WTC11 (cell line): ENCODE measurements around the gene SYT7. TPM values are rescaled to one million over a fixed set of nuclear protein-coding genes. Genes with fewer than 3 reads are reported as not detected.

Experiments used
- ATAC-seq: fragments of 200-7000 bp; cut with Tn5 transposase; 2 replicates; pipeline ENCODE4 v1.10.0; 2021; ENCODE audit warnings: mild to moderate bottlenecking, moderate library complexity
- CTCF ChIA-PET: fragments of 300-600 bp; sonication (Branson Sonifier 250); formaldehyde crosslinking; loops from one replicate; lab custom pipeline; 2021; ENCODE audit warnings: antibody characterized with exemption; lab: Charles Lee
- POLR2A ChIA-PET: fragments of 350-600 bp; sonication (Branson Sonifier 250); formaldehyde crosslinking; loops from one replicate; lab custom pipeline; 2021; ENCODE audit warnings: antibody characterized with exemption; lab: Charles Lee
- DNase-seq: peaks from one replicate; pipeline ENCODE4 v3.0.0; 2021; ENCODE audit warnings: low spot score
- H3K27ac Mint-ChIP-seq: 2 replicates; pipeline ENCODE4 v1.8.0; 2021; ENCODE audit warnings: mixed read lengths
- H3K27me3 Mint-ChIP-seq: 2 replicates; pipeline ENCODE4 v1.8.0; 2021; ENCODE audit warnings: low read depth, mild to moderate bottlenecking, moderate library complexity, mixed read lengths
- H3K36me3 Mint-ChIP-seq: 2 replicates; pipeline ENCODE4 v1.8.0; 2021; ENCODE audit warnings: mixed read lengths
- H3K4me1 Mint-ChIP-seq: 2 replicates; pipeline ENCODE4 v1.8.0; 2022; ENCODE audit warnings: mixed read lengths
- H3K4me3 Mint-ChIP-seq: 2 replicates; pipeline ENCODE4 v1.8.0; 2021; ENCODE audit warnings: mild to moderate bottlenecking, moderate library complexity, mixed read lengths
- H3K9me3 Mint-ChIP-seq: 2 replicates; pipeline ENCODE4 v1.8.0; 2021; ENCODE audit warnings: mixed read lengths
- CBFB ChIP-seq: sonication (generic); formaldehyde crosslinking; IDR thresholded peaks from 2 replicates; pipeline ENCODE4 v1.8.1; 2022; ENCODE audit warnings: mild to moderate bottlenecking, low read depth, missing genetic modification reagents
- CREM ChIP-seq: sonication (generic); formaldehyde crosslinking; IDR thresholded peaks from 2 replicates; pipeline ENCODE4 v1.8.1; 2022; ENCODE audit warnings: mild to moderate bottlenecking, missing genetic modification reagents, moderate library complexity
- EMX1 ChIP-seq: fragments of 250-450 bp; sonication (Bioruptor Pico); IDR thresholded peaks from 2 replicates; pipeline ENCODE4 v1.8.0; 2021; ENCODE audit warnings: mild to moderate bottlenecking
- FOXP1 ChIP-seq: sonication (generic); formaldehyde crosslinking; IDR thresholded peaks from 2 replicates; pipeline ENCODE4 v1.8.0; 2022; ENCODE audit warnings: missing genetic modification reagents, mild to moderate bottlenecking, moderate library complexity, borderline replicate concordance
- GTF2I ChIP-seq: fragments of 250-450 bp; sonication (Bioruptor Pico); conservative IDR thresholded peaks from 2 replicates; pipeline ENCODE4 v1.4.0; 2021; ENCODE audit warnings: mild to moderate bottlenecking
- MXD4 ChIP-seq: fragments of 250-450 bp; sonication (Bioruptor Pico); IDR thresholded peaks from 2 replicates; pipeline ENCODE4 v1.8.0; 2021; ENCODE audit warnings: mild to moderate bottlenecking, moderate library complexity, borderline replicate concordance
- MYBL2 ChIP-seq: sonication (generic); formaldehyde crosslinking; IDR thresholded peaks from 2 replicates; pipeline ENCODE4 v1.8.1; 2023; ENCODE audit warnings: mild to moderate bottlenecking, moderate library complexity, missing genetic modification reagents
- NR2C2 ChIP-seq: sonication (generic); formaldehyde crosslinking; IDR thresholded peaks from 2 replicates; pipeline ENCODE4 v1.8.0; 2022; ENCODE audit warnings: mild to moderate bottlenecking, missing genetic modification reagents
- SMAD3 ChIP-seq: sonication (generic); formaldehyde crosslinking; IDR thresholded peaks from 2 replicates; pipeline ENCODE4 v1.8.0; 2022; ENCODE audit warnings: missing genetic modification reagents, mild to moderate bottlenecking, borderline replicate concordance
- SOX15 ChIP-seq: fragments of 250-450 bp; sonication (Bioruptor Pico); IDR thresholded peaks from 2 replicates; pipeline ENCODE4 v1.9.0; 2021; ENCODE audit warnings: mild to moderate bottlenecking
- ZNF121 ChIP-seq: sonication (generic); formaldehyde crosslinking; IDR thresholded peaks from 2 replicates; pipeline ENCODE4 v1.8.0; 2023; ENCODE audit warnings: missing genetic modification reagents
- ZNF219 ChIP-seq: sonication (generic); formaldehyde crosslinking; IDR thresholded peaks from 2 replicates; pipeline ENCODE4 v1.8.0; 2023; ENCODE audit warnings: missing genetic modification reagents, mild to moderate bottlenecking, borderline replicate concordance
- ZNF263 ChIP-seq: sonication (generic); formaldehyde crosslinking; IDR thresholded peaks from 2 replicates; pipeline ENCODE4 v1.8.1; 2022; ENCODE audit warnings: low read depth, mild to moderate bottlenecking, moderate library complexity, missing genetic modification reagents
- ZNF671 ChIP-seq: fragments of 250-450 bp; sonication (Bioruptor Pico); IDR thresholded peaks from 2 replicates; pipeline ENCODE4 v1.8.0; 2021; ENCODE audit warnings: mild to moderate bottlenecking
- total RNA-seq: library from RNA; stranded (reverse); gene quantifications from 3 replicates; pipeline ENCODE4 v1.2.3, GENCODE V29; 2021
- TF ChIP-seq, protein P1 (sequence below): sonication (generic); formaldehyde crosslinking; IDR thresholded peaks from 2 replicates; pipeline ENCODE4 v1.8.0; 2022; ENCODE audit warnings: missing genetic modification reagents
- TF ChIP-seq, protein P2 (sequence below): sonication (generic); formaldehyde crosslinking; IDR thresholded peaks from 2 replicates; pipeline ENCODE4 v1.8.0; 2022; ENCODE audit warnings: mild to moderate bottlenecking, missing genetic modification reagents
- TF ChIP-seq, protein P3 (sequence below): sonication (generic); formaldehyde crosslinking; IDR thresholded peaks from 2 replicates; pipeline ENCODE4 v1.8.1; 2023; ENCODE audit warnings: mild to moderate bottlenecking, moderate library complexity, missing genetic modification reagents
- TF ChIP-seq, protein P4 (sequence below): fragments of 250-450 bp; sonication (Bioruptor Pico); IDR thresholded peaks from 2 replicates; pipeline ENCODE4 v1.9.0; 2021; ENCODE audit warnings: moderate library complexity, mild to moderate bottlenecking, inconsistent platforms, borderline replicate concordance
- TF ChIP-seq, protein P5 (sequence below): fragments of 250-450 bp; sonication (Bioruptor Pico); IDR thresholded peaks from 2 replicates; pipeline ENCODE4 v2.1.2; 2022; ENCODE audit warnings: mild to moderate bottlenecking, moderate library complexity
- TF ChIP-seq, protein P6 (sequence below): sonication (generic); formaldehyde crosslinking; IDR thresholded peaks from 2 replicates; pipeline ENCODE4 v1.8.1; 2022; ENCODE audit warnings: low read depth, missing genetic modification reagents, borderline replicate concordance
- TF ChIP-seq, protein P7 (sequence below): fragments of 200-600 bp; IDR thresholded peaks from 2 replicates; pipeline ENCODE4 v1.8.0; 2022; ENCODE audit warnings: antibody characterized with exemption
- TF ChIP-seq, protein P8 (sequence below): sonication (generic); formaldehyde crosslinking; IDR thresholded peaks from 2 replicates; pipeline ENCODE4 v1.8.0; 2022; ENCODE audit warnings: mild to moderate bottlenecking, missing genetic modification reagents

The SYT7 gene
- total RNA-seq, 1 experiment from 2014 or later, result 12.5 TPM

DNA sequence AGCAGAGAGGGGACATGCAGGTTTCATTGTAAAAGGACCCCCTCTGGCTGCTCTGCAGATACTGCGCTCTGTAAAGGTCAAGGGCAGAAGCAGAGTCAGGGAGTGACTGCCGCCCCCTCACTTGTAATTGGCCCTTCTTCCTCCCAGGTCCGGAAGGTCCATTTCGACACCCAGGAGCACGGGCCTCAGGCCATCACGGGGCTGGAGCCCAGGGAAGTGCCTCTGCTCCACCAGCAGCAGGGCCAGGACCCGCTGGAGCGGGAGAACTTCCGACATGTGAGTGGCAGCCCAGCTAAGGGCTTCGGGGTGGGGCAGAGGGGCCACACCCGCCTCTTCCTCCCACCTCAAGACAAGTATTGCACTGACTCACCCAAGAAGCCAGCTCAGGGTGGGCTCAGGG lies 96.3 kb downstream of the SYT7 start (continued):
- TF ChIP-seq, protein P1, sequence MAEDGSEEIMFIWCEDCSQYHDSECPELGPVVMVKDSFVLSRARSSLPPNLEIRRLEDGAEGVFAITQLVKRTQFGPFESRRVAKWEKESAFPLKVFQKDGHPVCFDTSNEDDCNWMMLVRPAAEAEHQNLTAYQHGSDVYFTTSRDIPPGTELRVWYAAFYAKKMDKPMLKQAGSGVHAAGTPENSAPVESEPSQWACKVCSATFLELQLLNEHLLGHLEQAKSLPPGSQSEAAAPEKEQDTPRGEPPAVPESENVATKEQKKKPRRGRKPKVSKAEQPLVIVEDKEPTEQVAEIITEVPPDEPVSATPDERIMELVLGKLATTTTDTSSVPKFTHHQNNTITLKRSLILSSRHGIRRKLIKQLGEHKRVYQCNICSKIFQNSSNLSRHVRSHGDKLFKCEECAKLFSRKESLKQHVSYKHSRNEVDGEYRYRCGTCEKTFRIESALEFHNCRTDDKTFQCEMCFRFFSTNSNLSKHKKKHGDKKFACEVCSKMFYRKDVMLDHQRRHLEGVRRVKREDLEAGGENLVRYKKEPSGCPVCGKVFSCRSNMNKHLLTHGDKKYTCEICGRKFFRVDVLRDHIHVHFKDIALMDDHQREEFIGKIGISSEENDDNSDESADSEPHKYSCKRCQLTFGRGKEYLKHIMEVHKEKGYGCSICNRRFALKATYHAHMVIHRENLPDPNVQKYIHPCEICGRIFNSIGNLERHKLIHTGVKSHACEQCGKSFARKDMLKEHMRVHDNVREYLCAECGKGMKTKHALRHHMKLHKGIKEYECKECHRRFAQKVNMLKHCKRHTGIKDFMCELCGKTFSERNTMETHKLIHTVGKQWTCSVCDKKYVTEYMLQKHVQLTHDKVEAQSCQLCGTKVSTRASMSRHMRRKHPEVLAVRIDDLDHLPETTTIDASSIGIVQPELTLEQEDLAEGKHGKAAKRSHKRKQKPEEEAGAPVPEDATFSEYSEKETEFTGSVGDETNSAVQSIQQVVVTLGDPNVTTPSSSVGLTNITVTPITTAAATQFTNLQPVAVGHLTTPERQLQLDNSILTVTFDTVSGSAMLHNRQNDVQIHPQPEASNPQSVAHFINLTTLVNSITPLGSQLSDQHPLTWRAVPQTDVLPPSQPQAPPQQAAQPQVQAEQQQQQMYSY (CRISPR knock-in tag), result no peak
- TF ChIP-seq EMX1, result no peak
- no peak for TF ChIP-seq MXD4 (CRISPR knock-in tag)
- no peak for TF ChIP-seq SOX15
- TF ChIP-seq ZNF671, result no peak
- no peak for TF ChIP-seq NR2C2 (CRISPR knock-in tag)
- TF ChIP-seq GTF2I (CRISPR knock-in tag), result no peak
- TF ChIP-seq CREM, result no peak
- TF ChIP-seq, protein P2, sequence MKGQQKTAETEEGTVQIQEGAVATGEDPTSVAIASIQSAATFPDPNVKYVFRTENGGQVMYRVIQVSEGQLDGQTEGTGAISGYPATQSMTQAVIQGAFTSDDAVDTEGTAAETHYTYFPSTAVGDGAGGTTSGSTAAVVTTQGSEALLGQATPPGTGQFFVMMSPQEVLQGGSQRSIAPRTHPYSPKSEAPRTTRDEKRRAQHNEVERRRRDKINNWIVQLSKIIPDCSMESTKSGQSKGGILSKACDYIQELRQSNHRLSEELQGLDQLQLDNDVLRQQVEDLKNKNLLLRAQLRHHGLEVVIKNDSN (CRISPR knock-in tag), result no peak

DNA sequence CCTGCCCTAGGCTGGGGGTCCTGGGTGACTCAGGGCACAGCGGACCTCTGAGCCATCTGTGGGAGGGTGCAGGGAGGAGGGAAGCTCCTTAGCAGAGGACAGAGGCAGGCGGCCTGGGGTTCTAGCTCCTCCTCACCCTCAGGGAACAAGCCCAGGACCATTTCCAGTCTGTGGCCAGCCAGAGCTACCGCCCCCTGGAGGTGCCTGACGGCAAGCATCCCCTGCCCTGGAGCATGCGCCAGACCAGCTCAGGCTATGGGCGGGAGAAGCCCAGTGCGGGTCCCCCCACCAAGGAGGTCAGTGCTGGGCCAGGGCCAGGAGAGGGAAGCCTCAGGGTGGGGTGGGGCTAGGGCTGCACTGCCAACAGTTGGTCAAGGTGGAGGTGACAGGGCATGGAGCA lies 98.4 kb downstream of the SYT7 start:
- H3K4me3 Mint-ChIP-seq, result no peak overlapping the region
- TF ChIP-seq ZNF263 (CRISPR knock-in tag) (peak; percentile 57; the same call in 1 of the 2 replicates), ZNF121 (CRISPR knock-in tag) (no peak), ZNF219 (CRISPR knock-in tag) (no peak), GTF2I (CRISPR knock-in tag) (no peak), FOXP1 (CRISPR knock-in tag) (0 out of 2 replicates have a peak, but pooled peaks have one; percentile 25), SMAD3 (CRISPR knock-in tag) (no peak), MYBL2 (CRISPR knock-in tag) (no peak), ZNF671 (no peak), CBFB (CRISPR knock-in tag) (no peak)
- TF ChIP-seq, protein P3, sequence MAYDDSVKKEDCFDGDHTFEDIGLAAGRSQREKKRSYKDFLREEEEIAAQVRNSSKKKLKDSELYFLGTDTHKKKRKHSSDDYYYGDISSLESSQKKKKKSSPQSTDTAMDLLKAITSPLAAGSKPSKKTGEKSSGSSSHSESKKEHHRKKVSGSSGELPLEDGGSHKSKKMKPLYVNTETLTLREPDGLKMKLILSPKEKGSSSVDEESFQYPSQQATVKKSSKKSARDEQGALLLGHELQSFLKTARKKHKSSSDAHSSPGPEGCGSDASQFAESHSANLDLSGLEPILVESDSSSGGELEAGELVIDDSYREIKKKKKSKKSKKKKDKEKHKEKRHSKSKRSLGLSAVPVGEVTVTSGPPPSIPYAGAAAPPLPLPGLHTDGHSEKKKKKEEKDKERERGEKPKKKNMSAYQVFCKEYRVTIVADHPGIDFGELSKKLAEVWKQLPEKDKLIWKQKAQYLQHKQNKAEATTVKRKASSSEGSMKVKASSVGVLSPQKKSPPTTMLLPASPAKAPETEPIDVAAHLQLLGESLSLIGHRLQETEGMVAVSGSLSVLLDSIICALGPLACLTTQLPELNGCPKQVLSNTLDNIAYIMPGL (CRISPR knock-in tag), result peak; percentile 67; the same call in 1 of the 2 replicates
- TF ChIP-seq, protein P4, sequence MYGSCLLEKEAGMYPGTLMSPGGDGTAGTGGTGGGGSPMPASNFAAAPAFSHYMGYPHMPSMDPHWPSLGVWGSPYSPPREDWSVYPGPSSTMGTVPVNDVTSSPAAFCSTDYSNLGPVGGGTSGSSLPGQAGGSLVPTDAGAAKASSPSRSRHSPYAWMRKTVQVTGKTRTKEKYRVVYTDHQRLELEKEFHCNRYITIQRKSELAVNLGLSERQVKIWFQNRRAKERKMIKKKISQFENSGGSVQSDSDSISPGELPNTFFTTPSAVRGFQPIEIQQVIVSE (CRISPR knock-in tag), result no peak
- TF ChIP-seq, protein P5, sequence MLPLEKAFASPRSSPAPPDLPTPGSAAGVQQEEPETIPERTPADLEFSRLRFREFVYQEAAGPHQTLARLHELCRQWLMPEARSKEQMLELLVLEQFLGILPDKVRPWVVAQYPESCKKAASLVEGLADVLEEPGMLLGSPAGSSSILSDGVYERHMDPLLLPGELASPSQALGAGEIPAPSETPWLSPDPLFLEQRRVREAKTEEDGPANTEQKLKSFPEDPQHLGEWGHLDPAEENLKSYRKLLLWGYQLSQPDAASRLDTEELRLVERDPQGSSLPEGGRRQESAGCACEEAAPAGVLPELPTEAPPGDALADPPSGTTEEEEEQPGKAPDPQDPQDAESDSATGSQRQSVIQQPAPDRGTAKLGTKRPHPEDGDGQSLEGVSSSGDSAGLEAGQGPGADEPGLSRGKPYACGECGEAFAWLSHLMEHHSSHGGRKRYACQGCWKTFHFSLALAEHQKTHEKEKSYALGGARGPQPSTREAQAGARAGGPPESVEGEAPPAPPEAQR, result no peak
- TF ChIP-seq, protein P6, sequence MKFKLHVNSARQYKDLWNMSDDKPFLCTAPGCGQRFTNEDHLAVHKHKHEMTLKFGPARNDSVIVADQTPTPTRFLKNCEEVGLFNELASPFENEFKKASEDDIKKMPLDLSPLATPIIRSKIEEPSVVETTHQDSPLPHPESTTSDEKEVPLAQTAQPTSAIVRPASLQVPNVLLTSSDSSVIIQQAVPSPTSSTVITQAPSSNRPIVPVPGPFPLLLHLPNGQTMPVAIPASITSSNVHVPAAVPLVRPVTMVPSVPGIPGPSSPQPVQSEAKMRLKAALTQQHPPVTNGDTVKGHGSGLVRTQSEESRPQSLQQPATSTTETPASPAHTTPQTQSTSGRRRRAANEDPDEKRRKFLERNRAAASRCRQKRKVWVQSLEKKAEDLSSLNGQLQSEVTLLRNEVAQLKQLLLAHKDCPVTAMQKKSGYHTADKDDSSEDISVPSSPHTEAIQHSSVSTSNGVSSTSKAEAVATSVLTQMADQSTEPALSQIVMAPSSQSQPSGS (CRISPR knock-in tag), result no peak
- TF ChIP-seq, protein P7, sequence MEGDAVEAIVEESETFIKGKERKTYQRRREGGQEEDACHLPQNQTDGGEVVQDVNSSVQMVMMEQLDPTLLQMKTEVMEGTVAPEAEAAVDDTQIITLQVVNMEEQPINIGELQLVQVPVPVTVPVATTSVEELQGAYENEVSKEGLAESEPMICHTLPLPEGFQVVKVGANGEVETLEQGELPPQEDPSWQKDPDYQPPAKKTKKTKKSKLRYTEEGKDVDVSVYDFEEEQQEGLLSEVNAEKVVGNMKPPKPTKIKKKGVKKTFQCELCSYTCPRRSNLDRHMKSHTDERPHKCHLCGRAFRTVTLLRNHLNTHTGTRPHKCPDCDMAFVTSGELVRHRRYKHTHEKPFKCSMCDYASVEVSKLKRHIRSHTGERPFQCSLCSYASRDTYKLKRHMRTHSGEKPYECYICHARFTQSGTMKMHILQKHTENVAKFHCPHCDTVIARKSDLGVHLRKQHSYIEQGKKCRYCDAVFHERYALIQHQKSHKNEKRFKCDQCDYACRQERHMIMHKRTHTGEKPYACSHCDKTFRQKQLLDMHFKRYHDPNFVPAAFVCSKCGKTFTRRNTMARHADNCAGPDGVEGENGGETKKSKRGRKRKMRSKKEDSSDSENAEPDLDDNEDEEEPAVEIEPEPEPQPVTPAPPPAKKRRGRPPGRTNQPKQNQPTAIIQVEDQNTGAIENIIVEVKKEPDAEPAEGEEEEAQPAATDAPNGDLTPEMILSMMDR, result peak; percentile 80
- TF ChIP-seq, protein P8, sequence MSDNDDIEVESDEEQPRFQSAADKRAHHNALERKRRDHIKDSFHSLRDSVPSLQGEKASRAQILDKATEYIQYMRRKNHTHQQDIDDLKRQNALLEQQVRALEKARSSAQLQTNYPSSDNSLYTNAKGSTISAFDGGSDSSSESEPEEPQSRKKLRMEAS (CRISPR knock-in tag), result peak; percentile 47; the same call in 1 of the 2 replicates
- TF ChIP-seq, all 79 proteins: peak for 5
- DNase-seq (peak; percentile 90), ATAC-seq (peak; percentile 81)
- ChIA-PET POLR2A (interaction anchor here (1.0 kb wide), 1 partner anchor 27 kb away, joined by 5 read pairs; the partner anchor contains the start of gene LRRC10B), CTCF (interaction anchor here (0.6 to 11.7 kb wide), 61 partner anchors 9 to 267 kb away, joined by 3 to 552 read pairs (median 5); partner anchors contain the start of genes CPSF7, CYB561A3, LRRC10B and SDHAF2)
- H3K4me1 Mint-ChIP-seq, result peaks cover 36% of the 10 kb centered on the region
- no peak overlapping the region for H3K27ac Mint-ChIP-seq
- no peaks in the 10 kb centered on the region for H3K9me3 Mint-ChIP-seq
- H3K36me3 Mint-ChIP-seq, result 0 out of 2 replicates have a peak, but pooled peaks cover 2% of the 10 kb centered on the region
- peaks cover 10% of the 10 kb centered on the region; the same call in 1 of the 2 replicates for H3K27me3 Mint-ChIP-seq
